Breast epithelium (tissue), 3 donors: ENCODE results near the gene CDHR2.

Source experiments
- POLR2A ChIP-seq: fragments of 450-650 bp; IDR thresholded peaks from one replicate; pipeline ENCODE4 v1.6.1; 2016; ENCODE audit warnings: antibody characterized with exemption, mild to moderate bottlenecking, moderate library complexity
- POLR2AphosphoS5 ChIP-seq, 3 donors: sonication (generic); formaldehyde crosslinking; IDR thresholded peaks; one replicate each; pipeline ENCODE4 v1.6.1; 2017; ENCODE audit warnings: antibody characterized with exemption in 3 of 3
- TF ChIP-seq, protein P1 (sequence below), 3 donors: fragments of 450-650 bp; IDR thresholded peaks; one replicate each; pipeline ENCODE4 v1.5.1; 2016 to 2017; ENCODE audit warnings: antibody characterized with exemption in 3 of 3, mild to moderate bottlenecking in 3 of 3, moderate library complexity in 3 of 3

DNA sequence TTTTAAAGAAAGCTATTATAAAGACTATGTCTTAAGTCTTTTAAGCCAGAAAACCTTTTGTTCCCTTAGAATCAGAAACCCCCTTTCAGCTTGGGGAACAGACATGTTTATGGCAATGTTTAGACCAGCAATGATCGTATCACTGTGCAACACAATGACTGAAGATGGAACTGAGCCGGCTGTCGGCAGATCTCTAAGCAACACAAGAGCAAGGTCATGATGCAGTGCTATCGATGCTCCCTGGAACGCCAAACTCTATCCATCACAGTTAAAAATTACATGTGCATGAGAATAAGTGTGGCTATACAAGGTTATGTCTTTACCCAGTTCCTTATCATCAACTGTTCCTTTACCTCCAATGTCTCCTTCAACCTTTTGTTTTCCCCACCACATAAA is 10.2 kb upstream of the CDHR2 start:
- TF ChIP-seq POLR2A, result no peak
- TF ChIP-seq, protein P1, sequence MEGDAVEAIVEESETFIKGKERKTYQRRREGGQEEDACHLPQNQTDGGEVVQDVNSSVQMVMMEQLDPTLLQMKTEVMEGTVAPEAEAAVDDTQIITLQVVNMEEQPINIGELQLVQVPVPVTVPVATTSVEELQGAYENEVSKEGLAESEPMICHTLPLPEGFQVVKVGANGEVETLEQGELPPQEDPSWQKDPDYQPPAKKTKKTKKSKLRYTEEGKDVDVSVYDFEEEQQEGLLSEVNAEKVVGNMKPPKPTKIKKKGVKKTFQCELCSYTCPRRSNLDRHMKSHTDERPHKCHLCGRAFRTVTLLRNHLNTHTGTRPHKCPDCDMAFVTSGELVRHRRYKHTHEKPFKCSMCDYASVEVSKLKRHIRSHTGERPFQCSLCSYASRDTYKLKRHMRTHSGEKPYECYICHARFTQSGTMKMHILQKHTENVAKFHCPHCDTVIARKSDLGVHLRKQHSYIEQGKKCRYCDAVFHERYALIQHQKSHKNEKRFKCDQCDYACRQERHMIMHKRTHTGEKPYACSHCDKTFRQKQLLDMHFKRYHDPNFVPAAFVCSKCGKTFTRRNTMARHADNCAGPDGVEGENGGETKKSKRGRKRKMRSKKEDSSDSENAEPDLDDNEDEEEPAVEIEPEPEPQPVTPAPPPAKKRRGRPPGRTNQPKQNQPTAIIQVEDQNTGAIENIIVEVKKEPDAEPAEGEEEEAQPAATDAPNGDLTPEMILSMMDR (IDR thresholded peaks at IDR 0.05), result no peak
- TF ChIP-seq POLR2AphosphoS5 (IDR thresholded peaks at IDR 0.05), result no peak
